H1 (cell line): ENCODE results near the gene SMC6. TPM values are rescaled to one million over a fixed set of nuclear protein-coding genes. Genes with fewer than 3 reads are reported as not detected.

Experiments
- CTCF ChIA-PET: fragments of 300-600 bp; sonication (Branson Sonifier 250); formaldehyde crosslinking; loops from one replicate; lab custom pipeline; 2021; ENCODE audit not compliant: partially characterized antibody; lab: Charles Lee
- POLR2A ChIA-PET: fragments of 300-600 bp; sonication (Branson Sonifier 250); formaldehyde crosslinking; loops from one replicate; lab custom pipeline; 2021; ENCODE audit warnings: inconsistent platforms; ENCODE audit not compliant: partially characterized antibody; lab: Charles Lee
- DNase-seq, 2 experiments: peaks; one replicate each; pipeline versions ENCODE4 v3.0.0 to v3.0.0-alpha.2; 2010 to 2022; ENCODE audit warnings: low spot score in 2 of 2, low read depth in 1 of 2, mixed read lengths in 1 of 2
- FAIRE-seq: peaks from 2 replicates; lab custom pipeline; 2011; peaks lifted over from hg19 to GRCh38; lab: Jason Lieb, UNC
- H2AFZ ChIP-seq: 2 replicates; pipeline ENCODE4 v1.8.1; 2012; ENCODE audit warnings: low read length, inconsistent platforms
- H2AK5ac ChIP-seq: 2 replicates; pipeline ENCODE4 v1.6.1; 2013; ENCODE audit warnings: low read depth, low read length
- H2BK120ac ChIP-seq: replicated peaks from 2 replicates; pipeline ENCODE3; 2013; ENCODE audit warnings: low read depth, low read length, inconsistent platforms
- H2BK12ac ChIP-seq: 2 replicates; pipeline ENCODE4 v1.6.1; 2013; ENCODE audit warnings: low read depth, low read length
- H2BK15ac ChIP-seq: 2 replicates; pipeline ENCODE4 v1.6.1; 2013; ENCODE audit warnings: low read length
- H2BK20ac ChIP-seq: 2 replicates; pipeline ENCODE4 v1.6.1; 2013; ENCODE audit warnings: low read length
- H2BK5ac ChIP-seq: 2 replicates; pipeline ENCODE4 v1.6.1; 2013; ENCODE audit warnings: low read depth, low read length
- H3K14ac ChIP-seq: 2 replicates; pipeline ENCODE4 v1.6.1; 2013; ENCODE audit warnings: inconsistent platforms; ENCODE audit not compliant: insufficient read length
- H3K18ac ChIP-seq: 2 replicates; pipeline ENCODE4 v1.6.1; 2013; ENCODE audit warnings: low read length; ENCODE audit errors: extremely low read depth
- H3K23ac ChIP-seq: 2 replicates; pipeline ENCODE4 v1.6.1; 2013; ENCODE audit warnings: inconsistent platforms; ENCODE audit not compliant: insufficient read length
- H3K23me2 ChIP-seq: 2 replicates; pipeline ENCODE4 v1.6.1; 2013; ENCODE audit warnings: low read depth, low read length
- H3K27ac ChIP-seq: 2 replicates; pipeline ENCODE4 v1.6.1; 2011; ENCODE audit warnings: low read depth, low read length, inconsistent platforms
- H3K27me3 ChIP-seq, 4 experiments: replicated peaks in 1 of 4; 1 replicate in 1 of 4; 2 replicates in 3 of 4; pipeline versions ENCODE4 v1.6.1 to v1.8.1; 2011 to 2013; ENCODE audit warnings: low read length in 3 of 4, mild to moderate bottlenecking in 3 of 4, inconsistent platforms in 2 of 4, mixed read lengths in 2 of 4, moderate library complexity in 1 of 4; ENCODE audit not compliant: control insufficient read depth in 3 of 4, insufficient read depth in 3 of 4; ENCODE audit errors: extremely low read depth in 1 of 4
- H3K36me3 ChIP-seq, 4 experiments: 2 replicates each; pipeline versions ENCODE4 v1.6.1 to v1.8.1; 2011 to 2013; ENCODE audit warnings: mild to moderate bottlenecking in 4 of 4, low read length in 3 of 4, moderate library complexity in 2 of 4, control low read depth in 1 of 4, inconsistent platforms in 1 of 4; ENCODE audit not compliant: insufficient read depth in 4 of 4, control insufficient read depth in 2 of 4
- H3K4ac ChIP-seq: replicated peaks from 2 replicates; pipeline ENCODE3; 2013; ENCODE audit warnings: low read length, low read depth, mixed read lengths, inconsistent platforms; ENCODE audit not compliant: insufficient read length
- H3K4me1 ChIP-seq, 4 experiments: replicated peaks in 1 of 4; 1 replicate in 1 of 4; 2 replicates in 3 of 4; pipeline versions ENCODE4 v1.6.1 to v1.8.1; 2011 to 2013; ENCODE audit warnings: low read length in 3 of 4, inconsistent platforms in 2 of 4, mixed read lengths in 1 of 4; ENCODE audit not compliant: insufficient read depth in 4 of 4, control insufficient read depth in 3 of 4
- H3K4me2 ChIP-seq, 2 experiments: 2 replicates each; pipeline versions ENCODE4 v1.6.1 to v1.8.1; 2011 to 2013; ENCODE audit warnings: low read depth in 2 of 2, low read length in 2 of 2, control low read depth in 1 of 2, inconsistent platforms in 1 of 2, mild to moderate bottlenecking in 1 of 2; ENCODE audit not compliant: insufficient read depth in 1 of 2
- H3K4me3 ChIP-seq, 4 experiments: fragments of 200-600, 300-600 bp in 1 of 4; sonication (generic), shearing (Covaris generic), sonication (Bioruptor Twin) in 1 of 4; 2 replicates each; pipeline versions ENCODE4 v1.5.1 to v1.8.1; 2011 to 2016; ENCODE audit warnings: low read length in 4 of 4, low read depth in 3 of 4, control low read depth in 2 of 4, inconsistent platforms in 2 of 4, mild to moderate bottlenecking in 2 of 4, mixed read lengths in 1 of 4, moderate library complexity in 1 of 4; ENCODE audit not compliant: insufficient read depth in 2 of 4; ENCODE audit errors: extremely low read depth in 1 of 4
- H3K56ac ChIP-seq: replicated peaks from 2 replicates; pipeline ENCODE3; 2013; ENCODE audit warnings: low read depth, mild to moderate bottlenecking, mixed read lengths, low read length, inconsistent platforms; ENCODE audit not compliant: insufficient read length
- H3K79me1 ChIP-seq: 2 replicates; pipeline ENCODE4 v1.6.1; 2013; ENCODE audit warnings: low read depth, low read length, control low read depth
- H3K79me2 ChIP-seq, 2 experiments: 2 replicates each; pipeline versions ENCODE4 v1.6.1 to v1.8.1; 2012 to 2013; ENCODE audit warnings: low read length in 2 of 2, mild to moderate bottlenecking in 2 of 2, inconsistent platforms in 1 of 2; ENCODE audit not compliant: insufficient read depth in 2 of 2, control insufficient read depth in 1 of 2
- H3K9ac ChIP-seq, 4 experiments: replicated peaks in 1 of 4; 1 replicate in 1 of 4; 2 replicates in 3 of 4; pipeline versions ENCODE4 v1.6.1 to v1.8.1; 2011 to 2013; ENCODE audit warnings: low read depth in 3 of 4, low read length in 3 of 4, control low read depth in 2 of 4, mild to moderate bottlenecking in 2 of 4, moderate library complexity in 2 of 4, inconsistent platforms in 1 of 4; ENCODE audit errors: extremely low read depth in 1 of 4
- H3K9me3 ChIP-seq, 2 experiments: 2 replicates each; pipeline versions ENCODE4 v1.6.1 to v1.8.1; 2012 to 2013; ENCODE audit warnings: mild to moderate bottlenecking in 2 of 2, moderate library complexity in 2 of 2, control low read depth in 1 of 2, inconsistent platforms in 1 of 2, low read depth in 1 of 2, low read length in 1 of 2, mixed read lengths in 1 of 2; ENCODE audit not compliant: insufficient read depth in 2 of 2
- H4K20me1 ChIP-seq, 2 experiments: replicated peaks in 1 of 2; 2 replicates each; pipeline versions ENCODE3 to v1.8.1; 2011 to 2013; ENCODE audit warnings: inconsistent platforms in 2 of 2, low read length in 2 of 2, mild to moderate bottlenecking in 1 of 2; ENCODE audit not compliant: insufficient read depth in 2 of 2, control insufficient read depth in 1 of 2
- H4K5ac ChIP-seq: 2 replicates; pipeline ENCODE4 v1.6.1; 2013; ENCODE audit warnings: low read length, low read depth, mixed read lengths, inconsistent platforms; ENCODE audit not compliant: insufficient read length
- H4K8ac ChIP-seq: 2 replicates; pipeline ENCODE4 v1.8.0; 2013; ENCODE audit warnings: mild to moderate bottlenecking, moderate library complexity, low read length, inconsistent platforms; ENCODE audit not compliant: insufficient read depth; ENCODE audit errors: extremely low read depth
- H4K91ac ChIP-seq: replicated peaks from 2 replicates; pipeline ENCODE3; 2013; ENCODE audit warnings: low read length, mixed read lengths, inconsistent platforms; ENCODE audit not compliant: insufficient read length
- ATF3 ChIP-seq: IDR thresholded peaks from 2 replicates; pipeline ENCODE4 v1.6.1; 2011; ENCODE audit warnings: low read depth, mild to moderate bottlenecking, low read length; ENCODE audit not compliant: insufficient read depth
- MAX ChIP-seq: IDR thresholded peaks from 2 replicates; pipeline ENCODE4 v1.6.1; 2012; ENCODE audit warnings: inconsistent platforms
- SIRT6 ChIP-seq: IDR thresholded peaks from one replicate; pipeline ENCODE4 v1.7.1; 2012; ENCODE audit warnings: low read length, inconsistent platforms
- WGBS, 2 experiments: shearing (Covaris generic) in 1 of 2; methylation state at CpG; one replicate each; pipeline versions ENCODE4 v1.1.6 to v1.1.7; 2013 to 2015; ENCODE audit warnings: low lambda C conversion rate in 2 of 2, mixed read lengths in 2 of 2, inconsistent platforms in 1 of 2, low coverage in 1 of 2, missing lambda C conversion rate in 1 of 2; ENCODE audit not compliant: insufficient replicate concordance in 2 of 2, insufficient coverage in 1 of 2, insufficient read length in 1 of 2; ENCODE audit errors: extremely low coverage in 1 of 2, missing lambda C conversion rate in 1 of 2; 5-methylcytosine and 5-hydroxymethylcytosine counted together
- polyA plus RNA-seq, 7 experiments: library from polyadenylated mRNA; depleted of rRNA in 3 of 7; stranded (reverse) in 5 of 7; unstranded in 2 of 7; fragments of >200 nt in 5 of 7; fragments of 200-250 nt in 2 of 7; gene quantifications; 1 replicate in 5 of 7; 2 replicates in 1 of 7; 4 replicates in 1 of 7; pipeline versions ENCODE4 v1.2.1 to v1.2.3, GENCODE V29; 2011 to 2013; ENCODE audit warnings: missing spikeins in 2 of 7, mixed read lengths in 2 of 7
- total RNA-seq: library from RNA; stranded (reverse); fragmentation: NEBNext Ultra II Directional; extraction: Animal tissue kit (Norgen Biotek cat#: 25700); gene quantifications from 2 replicates; pipeline ENCODE4 v1.2.1, GENCODE V29; 2021

The SMC6 gene
- total and polyA plus RNA-seq, 2 of the 8 experiments (the other 6 are each of a cell fraction or from before 2014, with no cell fraction given) = 9.7 to 49.5 TPM

GRCh38 chr2:17620280-17620679 is 133.3 kb downstream of the SMC6 start:
- H3K23me2 ChIP-seq = no peaks in the 10 kb centered on the region
- TF ChIP-seq MAX (peak; percentile 45; the same call in 1 of the 2 replicates), SIRT6 (no peak), ATF3 (no peak)
- H2AFZ ChIP-seq = no peak overlapping the region
- no peak overlapping the region for H2BK120ac ChIP-seq
- no peaks in the 10 kb centered on the region for H3K9me3 ChIP-seq
- H3K27me3 ChIP-seq = no peaks in the 10 kb centered on the region
- H3K4me1 ChIP-seq = peaks cover 0 to 6% (median 4%) of the 10 kb centered on the region in 4 experiments; a peak in 6 of 7 replicates
- no peaks in the 10 kb centered on the region for H4K20me1 ChIP-seq
- no peaks in the 10 kb centered on the region; a peak in 1 of 8 replicates for H3K36me3 ChIP-seq
- H3K4ac ChIP-seq = no peak overlapping the region
- WGBS, 2 experiments = 54% methylated on average over 6 of the region's 6 CpGs; no CpG with 5 or more reads in 1 of the 2 experiments
- H2AK5ac ChIP-seq = no peak overlapping the region
- ChIA-PET POLR2A (no interaction called here), CTCF (interaction anchor here (0.6 to 1.3 kb wide), 3 partner anchors 26 to 560 kb away, joined by 3 to 5 read pairs (median 3); no protein-coding TSS in a partner anchor)
- no peak overlapping the region; a peak in 1 of 4 replicates for H3K4me2 ChIP-seq
- no peak overlapping the region for H4K91ac ChIP-seq
- H3K79me1 ChIP-seq = no peaks in the 10 kb centered on the region; the same call in 1 of the 2 replicates
- H2BK15ac ChIP-seq = no peak overlapping the region
- no peak overlapping the region for H3K27ac ChIP-seq
- no peak overlapping the region for H4K5ac ChIP-seq
- H2BK12ac ChIP-seq = no peak overlapping the region
- FAIRE-seq = no peak
- H3K56ac ChIP-seq = no peak overlapping the region
- H3K18ac ChIP-seq = no peak overlapping the region
- H3K23ac ChIP-seq = no peak overlapping the region
- H2BK5ac ChIP-seq = no peak overlapping the region
- no peak overlapping the region for H3K9ac ChIP-seq
- H2BK20ac ChIP-seq = no peak overlapping the region
- DNase-seq = no peak
- no peak overlapping the region for H4K8ac ChIP-seq
- no peaks in the 10 kb centered on the region for H3K79me2 ChIP-seq
- no peak overlapping the region for H3K4me3 ChIP-seq
- H3K14ac ChIP-seq = no peak overlapping the region
